CD4-positive, alpha-beta memory T cell (primary cell): Measurements from ENCODE around the gene TDRKH. TPM values are rescaled to one million over a fixed set of nuclear protein-coding genes. Genes with fewer than 3 reads are reported as not detected.
A peak's percentile ranks its signal among the peaks of the same experiment; 100 is the strongest.

Experiments
- CTCF ChIA-PET: fragments of 350-600 bp; sonication (Branson Sonifier 250); formaldehyde crosslinking; loops from one replicate; lab custom pipeline; 2021; ENCODE audit warnings: inconsistent platforms; ENCODE audit not compliant: partially characterized antibody; lab: Charles Lee
- POLR2A ChIA-PET: fragments of 350-600 bp; sonication (Branson Sonifier 250); formaldehyde crosslinking; loops from one replicate; lab custom pipeline; 2021; ENCODE audit not compliant: partially characterized antibody; lab: Charles Lee
- DNase-seq, 5 donors: peaks; one replicate each; pipeline versions ENCODE4 v3.0.0 to v3.0.0-alpha.2; 2020 to 2022; ENCODE audit warnings: mixed read lengths in 1 of 5
- H3K27ac ChIP-seq: one replicate; pipeline ENCODE4 v1.7.0; 2013; ENCODE audit warnings: low read depth, low read length
- H3K27me3 ChIP-seq: 2 replicates; pipeline ENCODE4 v1.7.0; 2013; ENCODE audit warnings: mild to moderate bottlenecking, low read length, moderate library complexity; ENCODE audit not compliant: insufficient read depth
- H3K36me3 ChIP-seq: 2 replicates; pipeline ENCODE4 v1.7.0; 2013; ENCODE audit warnings: mild to moderate bottlenecking, low read length, moderate library complexity; ENCODE audit not compliant: insufficient read depth
- H3K4me1 ChIP-seq: 2 replicates; pipeline ENCODE4 v1.7.0; 2013; ENCODE audit warnings: mild to moderate bottlenecking, low read length, moderate library complexity; ENCODE audit not compliant: insufficient read depth
- H3K4me3 ChIP-seq, 2 donors: one replicate each; pipeline ENCODE4 v1.7.0; 2013; ENCODE audit warnings: low read length in 2 of 2, mild to moderate bottlenecking in 1 of 2
- H3K9me3 ChIP-seq, 2 donors: one replicate each; pipeline ENCODE4 v1.7.0; 2013; ENCODE audit warnings: low read length in 2 of 2, control low read depth in 1 of 2; ENCODE audit not compliant: control insufficient read depth in 1 of 2
- H3K27ac Mint-ChIP-seq, 7 donors: one replicate each; pipeline ENCODE4 v1.8.0; 2020 to 2021; ENCODE audit warnings: mixed read lengths in 7 of 7, mild to moderate bottlenecking in 6 of 7, inconsistent platforms in 3 of 7, moderate library complexity in 3 of 7
- H3K27me3 Mint-ChIP-seq, 2 donors: one replicate each; pipeline ENCODE4 v1.8.0; 2020 to 2021; ENCODE audit warnings: mixed read lengths in 2 of 2
- H3K36me3 Mint-ChIP-seq, 2 donors: one replicate each; pipeline ENCODE4 v1.8.0; 2020 to 2021; ENCODE audit warnings: mixed read lengths in 2 of 2, inconsistent platforms in 1 of 2, mild to moderate bottlenecking in 1 of 2
- H3K4me1 Mint-ChIP-seq, 4 donors: one replicate each; pipeline ENCODE4 v1.8.0; 2020 to 2021; ENCODE audit warnings: mixed read lengths in 4 of 4, mild to moderate bottlenecking in 1 of 4
- H3K4me3 Mint-ChIP-seq, 8 donors: one replicate each; pipeline ENCODE4 v1.8.0; 2020 to 2021; ENCODE audit warnings: mixed read lengths in 8 of 8, mild to moderate bottlenecking in 7 of 8, moderate library complexity in 6 of 8, inconsistent platforms in 3 of 8
- H3K9me3 Mint-ChIP-seq, 8 donors: one replicate each; pipeline ENCODE4 v1.8.0; 2020 to 2021; ENCODE audit warnings: mixed read lengths in 8 of 8, mild to moderate bottlenecking in 5 of 8, inconsistent platforms in 3 of 8, moderate library complexity in 1 of 8
- intact Hi-C: fragments of 100-400 bp; cut with micrococcal nuclease; formaldehyde crosslinking; loops from one replicate; pipeline ENCODE4 v1.15.1; 2023
- polyA plus RNA-seq, 2 donors: library from polyadenylated mRNA; unstranded; fragments of 300-500 nt; fragmentation: Illumina TruSeq; gene quantifications; one replicate each; pipeline ENCODE4 v1.2.3, GENCODE V29; 2021
- total RNA-seq, 2 experiments: library from RNA; stranded (reverse); gene quantifications; one replicate each; pipeline ENCODE4 v1.2.3, GENCODE V29; 2021

Gene TDRKH
- total and polyA plus RNA-seq, 4 experiments from 2014 or later: 16.6 to 29.3 (median 23.9) TPM

DNA sequence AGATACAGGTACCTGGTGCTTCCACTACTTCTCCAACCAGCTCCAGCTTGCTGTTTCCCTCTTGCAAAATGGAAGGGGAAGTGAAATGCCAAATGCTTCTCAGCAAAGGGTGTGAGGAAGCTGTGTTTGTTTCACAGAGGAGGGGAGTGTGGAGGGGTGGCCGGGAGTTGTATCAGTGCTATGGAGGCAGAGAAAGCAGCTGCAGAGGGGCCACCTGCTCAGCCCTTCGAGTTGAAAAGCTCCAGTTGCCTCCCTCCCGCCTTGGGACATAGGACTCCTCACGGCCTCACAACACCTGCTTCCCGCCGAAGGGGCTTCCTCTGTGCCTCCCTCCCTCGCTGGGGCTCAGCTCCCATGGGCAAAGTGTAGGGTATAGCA is 27.0 kb upstream of the TDRKH start:
- peak overlapping the region; percentile 49 to 95 (median 88) for H3K27ac Mint-ChIP-seq
- Histone ChIP-seq H3K36me3 (no peaks in the 10 kb centered on the region), H3K9me3 (no peaks in the 10 kb centered on the region), H3K4me3 (no peak overlapping the region), H3K4me1 (peaks cover 98% of the 10 kb centered on the region), H3K27ac (peak overlapping the region; percentile 43), H3K27me3 (no peaks in the 10 kb centered on the region)
- CTCF ChIA-PET: interaction anchor here (0.9 to 4.8 kb wide), 7 partner anchors 9 to 54 kb away, joined by 3 to 37 read pairs (median 4); partner anchors contain the start of gene MRPL9
- intact Hi-C loops: no loop called here
- no peak for DNase-seq
- peaks cover 72 to 100% (median 88%) of the 10 kb centered on the region in 4 donors for H3K4me1 Mint-ChIP-seq
- H3K9me3 Mint-ChIP-seq: no peaks in the 10 kb centered on the region
- peak overlapping the region in 7 of 8 donors; percentile 30 to 75 (median 50) for H3K4me3 Mint-ChIP-seq
- POLR2A ChIA-PET: interaction anchor here (0.6 to 14.6 kb wide), 5 partner anchors 12 to 191 kb away, joined by 3 to 233 read pairs (median 19); partner anchors contain the start of genes C2CD4D, MRPL9, RORC and TDRKH
- peaks cover 14 to 20% of the 10 kb centered on the region in 2 donors for H3K36me3 Mint-ChIP-seq
- no peaks in the 10 kb centered on the region for H3K27me3 Mint-ChIP-seq

GRCh38 chr1:151816548-151817352 is 26.4 kb upstream of the TDRKH start:
- no peaks in the 10 kb centered on the region for H3K9me3 Mint-ChIP-seq
- ChIA-PET CTCF (interaction anchor here (0.9 to 4.8 kb wide), 8 partner anchors 9 to 185 kb away, joined by 3 to 37 read pairs (median 4); partner anchors contain the start of genes MRPL9 and TDRKH), POLR2A (interaction anchor here (0.6 to 14.6 kb wide), 7 partner anchors 13 to 191 kb away, joined by 3 to 233 read pairs (median 19); partner anchors contain the start of genes C2CD4D, MRPL9, RORC and TDRKH)
- H3K36me3 Mint-ChIP-seq: peaks cover 14 to 20% of the 10 kb centered on the region in 2 donors
- peak overlapping the region; percentile 7 to 85 (median 76) for H3K4me3 Mint-ChIP-seq
- H3K27me3 Mint-ChIP-seq: no peaks in the 10 kb centered on the region
- H3K36me3 ChIP-seq: no peaks in the 10 kb centered on the region
- H3K27me3 ChIP-seq: no peaks in the 10 kb centered on the region
- H3K4me1 ChIP-seq: peaks cover 99% of the 10 kb centered on the region
- intact Hi-C loops: no loop called here
- H3K4me3 ChIP-seq: peak overlapping the region in 1 of 2 donors; percentile 38
- peaks cover 70 to 99% (median 86%) of the 10 kb centered on the region in 4 donors for H3K4me1 Mint-ChIP-seq
- peak overlapping the region; percentile 88 to 95 (median 92) for H3K27ac Mint-ChIP-seq
- peak overlapping the region; percentile 49 for H3K27ac ChIP-seq
- DNase-seq: no peak
- no peaks in the 10 kb centered on the region for H3K9me3 ChIP-seq

DNA sequence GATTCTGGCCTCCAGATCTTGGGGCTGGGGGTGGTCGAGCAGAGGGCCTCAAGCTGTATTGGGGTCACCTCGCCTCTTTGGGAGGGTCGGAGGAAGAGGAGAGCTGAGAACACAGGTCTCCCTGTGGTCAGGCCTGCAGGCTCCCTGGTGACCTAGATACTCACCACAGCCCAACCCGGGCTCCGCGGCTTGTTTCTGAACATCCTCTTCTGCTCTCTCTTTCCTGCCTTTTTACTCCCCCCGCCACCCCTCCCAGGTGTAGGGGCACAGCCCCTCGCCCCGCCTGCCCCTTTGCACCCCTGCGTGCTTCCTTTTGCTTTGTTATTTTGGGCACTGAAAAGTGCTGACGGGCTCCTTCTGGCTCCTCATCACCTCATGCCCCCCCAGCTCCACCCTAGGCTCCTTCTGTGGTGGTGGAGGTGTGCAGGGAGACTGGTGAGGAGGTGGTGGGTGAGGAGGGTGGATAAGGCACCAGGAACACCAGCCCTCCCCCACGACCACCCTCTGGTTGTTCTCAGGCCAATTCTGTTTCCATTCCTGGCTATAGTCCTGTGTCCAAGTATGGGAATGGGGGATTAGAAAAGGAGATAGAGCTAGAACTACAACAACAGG is 25.5 kb upstream of the TDRKH start:
- ChIA-PET POLR2A (interaction anchor here (1.0 to 14.6 kb wide), 7 partner anchors 14 to 89 kb away, joined by 3 to 233 read pairs (median 19); partner anchors contain the start of genes C2CD4D, MRPL9, RORC and TDRKH), CTCF (interaction anchor here (0.7 to 4.8 kb wide), 6 partner anchors 10 to 186 kb away, joined by 3 to 37 read pairs (median 6); partner anchors contain the start of gene TDRKH)
- Mint-ChIP-seq H3K27ac (peak overlapping the region; percentile 84 to 95 (median 92)), H3K4me3 (peak overlapping the region; percentile 75 to 85 (median 79)), H3K27me3 (no peaks in the 10 kb centered on the region), H3K9me3 (no peaks in the 10 kb centered on the region), H3K4me1 (peaks cover 64 to 96% (median 80%) of the 10 kb centered on the region in 4 donors), H3K36me3 (peaks cover 14 to 20% of the 10 kb centered on the region in 2 donors)
- Histone ChIP-seq H3K4me1 (peaks cover 92% of the 10 kb centered on the region), H3K27ac (peak overlapping the region; percentile 49), H3K36me3 (no peaks in the 10 kb centered on the region), H3K9me3 (no peaks in the 10 kb centered on the region), H3K27me3 (no peaks in the 10 kb centered on the region), H3K4me3 (peak overlapping the region; percentile 25 to 38)
- intact Hi-C loops: no loop called here
- DNase-seq: peak; percentile 72 to 81 (median 78)

GRCh38 chr1:151814971-151815545 is 24.8 kb upstream of the TDRKH start:
- intact Hi-C loops: no loop called here
- no peaks in the 10 kb centered on the region for H3K9me3 Mint-ChIP-seq
- Histone ChIP-seq H3K4me3 (no peak overlapping the region), H3K9me3 (no peaks in the 10 kb centered on the region), H3K4me1 (peaks cover 84% of the 10 kb centered on the region), H3K27me3 (no peaks in the 10 kb centered on the region), H3K27ac (peak overlapping the region; percentile 49), H3K36me3 (no peaks in the 10 kb centered on the region)
- POLR2A ChIA-PET: interaction anchor here (0.6 to 14.6 kb wide), 8 partner anchors 13 to 397 kb away, joined by 3 to 233 read pairs (median 18); partner anchors contain the start of genes C2CD4D, MRPL9, RORC and TDRKH
- peaks cover 14 to 15% of the 10 kb centered on the region in 2 donors for H3K36me3 Mint-ChIP-seq
- H3K4me1 Mint-ChIP-seq: peaks cover 58 to 88% (median 74%) of the 10 kb centered on the region in 4 donors
- H3K27me3 Mint-ChIP-seq: no peaks in the 10 kb centered on the region
- CTCF ChIA-PET: interaction anchor here (0.7 to 4.8 kb wide), 4 partner anchors 11 to 20 kb away, joined by 3 to 37 read pairs (median 15); no protein-coding TSS in a partner anchor
- H3K4me3 Mint-ChIP-seq: peak overlapping the region in 7 of 8 donors; percentile 64 to 85 (median 77)
- no peak for DNase-seq
- peak overlapping the region; percentile 75 to 95 (median 92) for H3K27ac Mint-ChIP-seq

- Mint-ChIP-seq H3K36me3 (peaks cover 15 to 16% of the 10 kb centered on the region in 2 donors), H3K4me3 (peak overlapping the region in 3 of 8 donors; percentile 33 to 46 (median 40)), H3K9me3 (no peaks in the 10 kb centered on the region), H3K4me1 (peaks cover 55 to 82% (median 68%) of the 10 kb centered on the region in 4 donors), H3K27ac (peak overlapping the region in 6 of 7 donors; percentile 35 to 95 (median 82)), H3K27me3 (no peaks in the 10 kb centered on the region)
- ChIA-PET CTCF (interaction anchor here (2.8 to 4.8 kb wide), 2 partner anchors 15 to 20 kb away, joined by 26 to 37 read pairs; no protein-coding TSS in a partner anchor), POLR2A (interaction anchor here (3.0 to 14.6 kb wide), 4 partner anchors 12 to 51 kb away, joined by 18 to 233 read pairs (median 27); partner anchors contain the start of genes MRPL9, RORC and TDRKH)
- peaks cover 78% of the 10 kb centered on the region for H3K4me1 ChIP-seq
- H3K4me3 ChIP-seq: no peak overlapping the region
- H3K27ac ChIP-seq: peak overlapping the region; percentile 49
- H3K27me3 ChIP-seq: no peaks in the 10 kb centered on the region
- no peak for DNase-seq
- H3K36me3 ChIP-seq: no peaks in the 10 kb centered on the region
- H3K9me3 ChIP-seq: no peaks in the 10 kb centered on the region
- intact Hi-C loops: no loop called here
Measured at GRCh38 chr1:151814426-151814825, 24.1 kb upstream of the TDRKH start.

- H3K9me3 Mint-ChIP-seq: no peaks in the 10 kb centered on the region
- POLR2A ChIA-PET: interaction anchor here (0.6 to 14.6 kb wide), 6 partner anchors 11 to 443 kb away, joined by 3 to 233 read pairs (median 10); partner anchors contain the start of genes MRPL9, RORC and TDRKH
- H3K27me3 Mint-ChIP-seq: no peaks in the 10 kb centered on the region
- H3K9me3 ChIP-seq: no peaks in the 10 kb centered on the region
- no peak for DNase-seq
- no peaks in the 10 kb centered on the region for H3K27me3 ChIP-seq
- intact Hi-C loops: no loop called here
- peaks cover 68% of the 10 kb centered on the region for H3K4me1 ChIP-seq
- H3K36me3 ChIP-seq: no peaks in the 10 kb centered on the region
- H3K4me1 Mint-ChIP-seq: peaks cover 51 to 76% (median 61%) of the 10 kb centered on the region in 4 donors
- H3K4me3 ChIP-seq: no peak overlapping the region
- peaks cover 13 to 19% of the 10 kb centered on the region in 2 donors for H3K36me3 Mint-ChIP-seq
- CTCF ChIA-PET: interaction anchor here (1.1 to 2.5 kb wide), 3 partner anchors 8 to 220 kb away, joined by 3 to 10 read pairs (median 4); partner anchors contain the start of gene TDRKH
- H3K4me3 Mint-ChIP-seq: peak overlapping the region in 2 of 8 donors; percentile 59 to 65
- peak overlapping the region in 6 of 7 donors; percentile 51 to 95 (median 78) for H3K27ac Mint-ChIP-seq
- no peak overlapping the region for H3K27ac ChIP-seq
Measured at GRCh38 chr1:151813271-151813977, 23.1 kb upstream of the TDRKH start.
